ENCODE data around the gene LRRC15.

Gene LRRC15

GRCh38 chr3:194369522-194370279 is at the start of gene LRRC15:
LRRC15 (minus strand) TSS chr3:194369743; CDS start chr3:194361043, 8,700 bp downstream.
- TF ChIP-seq POLR2A (IDR thresholded peaks at IDR 0.05; ENCODE audit: low read length), result no peak
- TF ChIP-seq GATA1 (IDR thresholded peaks at IDR 0.05; ENCODE audit: low read depth, low read length), result no peak
- DNase-seq, result no peak

GRCh38 chr3:194418671-194419070 is 49.1 kb upstream of the LRRC15 start:
- TF ChIP-seq GATA1 (IDR thresholded peaks at IDR 0.05; ENCODE audit: low read depth, low read length), result no peak
- no peak for TF ChIP-seq POLR2A (IDR thresholded peaks at IDR 0.05; ENCODE audit: low read length)
- no peak for DNase-seq

- DNase-seq, result no peak
- TF ChIP-seq POLR2A (IDR thresholded peaks at IDR 0.05; ENCODE audit: low read length) (no peak), GATA1 (IDR thresholded peaks at IDR 0.05; ENCODE audit: low read depth, low read length) (no peak)
Measured at GRCh38 chr3:194407423-194407822, 37.9 kb upstream of the LRRC15 start.

- TF ChIP-seq GATA1 (IDR thresholded peaks at IDR 0.05; ENCODE audit: low read depth, low read length) (no peak), POLR2A (IDR thresholded peaks at IDR 0.05; ENCODE audit: low read length) (no peak)
- no peak for DNase-seq
Measured at GRCh38 chr3:194405766-194406165, 36.2 kb upstream of the LRRC15 start.

GRCh38 chr3:194404365-194405140 is 35.0 kb upstream of the LRRC15 start:
- peak; percentile 67 to 80 for DNase-seq
- TF ChIP-seq POLR2A (IDR thresholded peaks at IDR 0.05; ENCODE audit: low read length) (no peak), GATA1 (IDR thresholded peaks at IDR 0.05; ENCODE audit: low read depth, low read length) (no peak)

- DNase-seq, result no peak
- TF ChIP-seq POLR2A (IDR thresholded peaks at IDR 0.05; ENCODE audit: low read length) (no peak), GATA1 (IDR thresholded peaks at IDR 0.05; ENCODE audit: low read depth, low read length) (no peak)
Measured at GRCh38 chr3:194401868-194402329, 32.4 kb upstream of the LRRC15 start.

GRCh38 chr3:194401346-194401745 is 31.8 kb upstream of the LRRC15 start:
- DNase-seq, result no peak
- TF ChIP-seq GATA1 (IDR thresholded peaks at IDR 0.05; ENCODE audit: low read depth, low read length) (no peak), POLR2A (IDR thresholded peaks at IDR 0.05; ENCODE audit: low read length) (no peak)

- TF ChIP-seq GATA1 (IDR thresholded peaks at IDR 0.05; ENCODE audit: low read depth, low read length) (no peak), POLR2A (IDR thresholded peaks at IDR 0.05; ENCODE audit: low read length) (no peak)
- no peak for DNase-seq
Measured at GRCh38 chr3:194399874-194400411, 30.4 kb upstream of the LRRC15 start.

- no peak for DNase-seq
- TF ChIP-seq POLR2A (IDR thresholded peaks at IDR 0.05; ENCODE audit: low read length) (no peak), GATA1 (IDR thresholded peaks at IDR 0.05; ENCODE audit: low read depth, low read length) (no peak)
Measured at GRCh38 chr3:194399166-194399565, 29.6 kb upstream of the LRRC15 start, which contains the start of gene GP5. GP5 (minus strand) TSS chr3:194399266; CDS start chr3:194398282, 984 bp downstream.

- TF ChIP-seq GATA1 (IDR thresholded peaks at IDR 0.05; ENCODE audit: low read depth, low read length) (no peak), POLR2A (IDR thresholded peaks at IDR 0.05; ENCODE audit: low read length) (no peak)
- DNase-seq, result peak in 1 of 2 experiments; percentile 43
Measured at GRCh38 chr3:194397757-194398312, 28.3 kb upstream of the LRRC15 start.

GRCh38 chr3:194396859-194397756 is 27.6 kb upstream of the LRRC15 start:
- no peak for DNase-seq
- TF ChIP-seq POLR2A (IDR thresholded peaks at IDR 0.05; ENCODE audit: low read length) (no peak), GATA1 (IDR thresholded peaks at IDR 0.05; ENCODE audit: low read depth, low read length) (no peak)

GRCh38 chr3:194396539-194396858 is 27.0 kb upstream of the LRRC15 start:
- DNase-seq, result no peak
- TF ChIP-seq GATA1 (IDR thresholded peaks at IDR 0.05; ENCODE audit: low read depth, low read length) (no peak), POLR2A (IDR thresholded peaks at IDR 0.05; ENCODE audit: low read length) (no peak)
